HEK293 (cell line): Measurements from ENCODE around the gene CHMP1A.

Experiments used
- CTCF ChIA-PET: fragments of 350-600 bp; formaldehyde crosslinking; extraction: SDS; loops from one replicate; lab custom pipeline; 2021; ENCODE audit warnings: antibody characterized with exemption; lab: Yijun Ruan, JAX
- POLR2A ChIA-PET: fragments of 300-600 bp; formaldehyde crosslinking; extraction: SDS; loops from one replicate; lab custom pipeline; 2020; ENCODE audit warnings: antibody characterized with exemption, inconsistent platforms; lab: Yijun Ruan, JAX
- H3K27ac ChIP-seq: fragments of 200-500 bp; sonication (Bioruptor generic); 2 replicates; pipeline ENCODE4 v1.5.1; 2014; ENCODE audit warnings: low read depth, low read length, control low read depth, inconsistent platforms; ENCODE audit errors: extremely low read depth
- H3K36me3 ChIP-seq, 2 experiments: fragments of 200-500 bp in 1 of 2; sonication (Bioruptor generic) in 1 of 2; 1 replicate in 1 of 2; 2 replicates in 1 of 2; pipeline ENCODE4 v1.5.1; 2014 to 2017; ENCODE audit warnings: inconsistent platforms in 2 of 2, low read length in 2 of 2; ENCODE audit not compliant: control insufficient read depth in 2 of 2, insufficient read depth in 1 of 2
- H3K4me1 ChIP-seq: fragments of 200-500 bp; sonication (Bioruptor generic); 2 replicates; pipeline ENCODE4 v1.5.1; 2014; ENCODE audit warnings: mild to moderate bottlenecking, low read length, inconsistent platforms; ENCODE audit not compliant: control insufficient read depth, insufficient read depth
- H3K4me3 ChIP-seq: 2 replicates; pipeline ENCODE4 v1.5.1; 2011; ENCODE audit warnings: low read depth, mild to moderate bottlenecking, control low read depth, low read length, moderate library complexity
- H3K9me3 ChIP-seq: fragments of 200-500 bp; sonication (Bioruptor generic); 2 replicates; pipeline ENCODE4 v1.5.1; 2014; ENCODE audit warnings: low read depth, low read length, inconsistent platforms; ENCODE audit not compliant: control insufficient read depth, insufficient read depth
- ATF2 ChIP-seq: fragments of 450-650 bp; formaldehyde crosslinking; IDR thresholded peaks from 2 replicates; pipeline ENCODE4 v1.5.1; 2016; ENCODE audit warnings: missing biosample characterization, missing genetic modification characterization, low read depth
- PRDM6 ChIP-seq: fragments of 450-650 bp; formaldehyde crosslinking; IDR thresholded peaks from 2 replicates; pipeline ENCODE4 v1.5.1; 2017; ENCODE audit warnings: missing biosample characterization, missing genetic modification characterization
- ZBTB44 ChIP-seq: fragments of 450-650 bp; IDR thresholded peaks from 2 replicates; pipeline ENCODE4 v1.5.1; 2018; ENCODE audit warnings: missing biosample characterization, mild to moderate bottlenecking, missing genetic modification characterization
- ZNF132 ChIP-seq: fragments of 450-650 bp; formaldehyde crosslinking; IDR thresholded peaks from 2 replicates; pipeline ENCODE4 v1.5.1; 2017; ENCODE audit warnings: missing biosample characterization, missing genetic modification characterization, borderline replicate concordance
- ZNF157 ChIP-seq: fragments of 450-650 bp; formaldehyde crosslinking; IDR thresholded peaks from 2 replicates; pipeline ENCODE4 v1.5.1; 2016; ENCODE audit warnings: missing biosample characterization, missing genetic modification characterization
- ZNF202 ChIP-seq: fragments of 450-650 bp; formaldehyde crosslinking; IDR thresholded peaks from 2 replicates; pipeline ENCODE4 v1.5.1; 2016; ENCODE audit warnings: missing biosample characterization, missing genetic modification characterization, borderline replicate concordance
- ZNF211 ChIP-seq: fragments of 450-650 bp; formaldehyde crosslinking; IDR thresholded peaks from 2 replicates; pipeline ENCODE4 v1.5.1; 2016; ENCODE audit warnings: low read depth, missing biosample characterization, missing genetic modification characterization
- ZNF221 ChIP-seq: fragments of 450-650 bp; formaldehyde crosslinking; IDR thresholded peaks from 2 replicates; pipeline ENCODE4 v1.5.1; 2017; ENCODE audit warnings: missing biosample characterization, missing genetic modification characterization, borderline replicate concordance
- ZNF280D ChIP-seq: fragments of 450-650 bp; formaldehyde crosslinking; IDR thresholded peaks from 2 replicates; pipeline ENCODE4 v1.5.1; 2016; ENCODE audit warnings: missing biosample characterization, missing genetic modification characterization
- ZNF292 ChIP-seq: fragments of 450-650 bp; formaldehyde crosslinking; IDR thresholded peaks from 2 replicates; pipeline ENCODE4 v1.5.1; 2016; ENCODE audit warnings: low read depth, missing biosample characterization, missing genetic modification characterization, borderline replicate concordance
- ZNF48 ChIP-seq: fragments of 450-650 bp; formaldehyde crosslinking; IDR thresholded peaks from 2 replicates; pipeline ENCODE4 v1.5.1; 2016; ENCODE audit warnings: missing biosample characterization, missing genetic modification characterization
- ZNF513 ChIP-seq: fragments of 450-650 bp; IDR thresholded peaks from 2 replicates; pipeline ENCODE4 v1.5.1; 2018; ENCODE audit warnings: missing biosample characterization, missing genetic modification characterization
- ZNF548 ChIP-seq: fragments of 450-650 bp; formaldehyde crosslinking; IDR thresholded peaks from 2 replicates; pipeline ENCODE4 v1.5.1; 2016; ENCODE audit warnings: missing biosample characterization, missing genetic modification characterization
- ZNF629 ChIP-seq: fragments of 450-650 bp; formaldehyde crosslinking; IDR thresholded peaks from 2 replicates; pipeline ENCODE4 v1.5.1; 2017; ENCODE audit warnings: missing biosample characterization, missing genetic modification characterization
- ZNF639 ChIP-seq: fragments of 450-650 bp; formaldehyde crosslinking; IDR thresholded peaks from 2 replicates; pipeline ENCODE4 v1.5.1; 2016; ENCODE audit warnings: missing biosample characterization, missing genetic modification characterization
- ZNF704 ChIP-seq: fragments of 450-650 bp; formaldehyde crosslinking; IDR thresholded peaks from 2 replicates; pipeline ENCODE4 v1.5.1; 2016; ENCODE audit warnings: missing biosample characterization, missing genetic modification characterization
- ZNF837 ChIP-seq: fragments of 450-650 bp; formaldehyde crosslinking; IDR thresholded peaks from 2 replicates; pipeline ENCODE4 v1.5.1; 2016; ENCODE audit warnings: missing biosample characterization, missing genetic modification characterization
- ZNF843 ChIP-seq: fragments of 450-650 bp; formaldehyde crosslinking; IDR thresholded peaks from 2 replicates; pipeline ENCODE4 v1.5.1; 2016; ENCODE audit warnings: missing biosample characterization, missing genetic modification characterization

CHMP1A gene

GRCh38 chr16:89688395-89688794, 30.9 kb upstream of the CHMP1A start:
- H3K4me1 ChIP-seq: no peaks in the 10 kb centered on the region
- no peak overlapping the region for H3K4me3 ChIP-seq
- peaks cover 0 to 37% of the 10 kb centered on the region in 2 experiments; a peak in 2 of 3 replicates for H3K36me3 ChIP-seq
- ChIA-PET POLR2A (interaction anchor here (0.6 kb wide), 1 partner anchor 515 kb away, joined by 6 read pairs; no protein-coding TSS in a partner anchor), CTCF (interaction anchor here (0.7 to 1.2 kb wide), 2 partner anchors 11 to 490 kb away, joined by 3 read pairs; no protein-coding TSS in a partner anchor)
- H3K9me3 ChIP-seq: no peaks in the 10 kb centered on the region
- H3K27ac ChIP-seq: no peak overlapping the region
- no peak for TF ChIP-seq ZNF837 (tag by site-specific recombination)
- no peak for TF ChIP-seq ZNF704
- TF ChIP-seq PRDM6 (tag by site-specific recombination): no peak
- TF ChIP-seq ZNF48 (tag by site-specific recombination): no peak
- no peak for TF ChIP-seq ZNF211 (tag by site-specific recombination)
- no peak for TF ChIP-seq ATF2
- TF ChIP-seq ZNF132 (tag by site-specific recombination): no peak
- no peak for TF ChIP-seq ZNF292

GRCh38 chr16:89687092-89687940, 29.8 kb upstream of the CHMP1A start:
- Histone ChIP-seq H3K4me3 (peak overlapping the region; percentile 74), H3K4me1 (no peaks in the 10 kb centered on the region), H3K27ac (peak overlapping the region; percentile 79), H3K36me3 (peaks cover 0 to 31% of the 10 kb centered on the region in 2 experiments; a peak in 1 of 3 replicates), H3K9me3 (no peaks in the 10 kb centered on the region)
- ChIA-PET CTCF (no interaction called here), POLR2A (interaction anchor here (0.6 to 1.4 kb wide), 10 partner anchors 8 to 542 kb away, joined by 3 to 10 read pairs (median 5); partner anchors contain the start of genes CHMP1A, SPATA2L and SPATA33)
- no peak for TF ChIP-seq ZNF548 (tag by site-specific recombination)
- no peak for TF ChIP-seq ZNF513
- TF ChIP-seq ZNF843 (tag by site-specific recombination): no peak
- TF ChIP-seq ZNF280D (tag by site-specific recombination): no peak
- TF ChIP-seq ZNF639 (tag by site-specific recombination): no peak
- TF ChIP-seq ZNF157: no peak
- TF ChIP-seq ZNF132 (tag by site-specific recombination): no peak
- no peak for TF ChIP-seq ZNF202 (tag by site-specific recombination)
- TF ChIP-seq ZNF629 (tag by site-specific recombination): no peak
- TF ChIP-seq ZNF221 (tag by site-specific recombination): no peak
- no peak for TF ChIP-seq ZBTB44
